ENCODE measurements around the gene AUTS2. TPM values are rescaled to one million over a fixed set of nuclear protein-coding genes. Genes with fewer than 3 reads are reported as not detected.

The AUTS2 gene
- total RNA-seq, 1 experiment from 2014 or later, result not detected

DNA sequence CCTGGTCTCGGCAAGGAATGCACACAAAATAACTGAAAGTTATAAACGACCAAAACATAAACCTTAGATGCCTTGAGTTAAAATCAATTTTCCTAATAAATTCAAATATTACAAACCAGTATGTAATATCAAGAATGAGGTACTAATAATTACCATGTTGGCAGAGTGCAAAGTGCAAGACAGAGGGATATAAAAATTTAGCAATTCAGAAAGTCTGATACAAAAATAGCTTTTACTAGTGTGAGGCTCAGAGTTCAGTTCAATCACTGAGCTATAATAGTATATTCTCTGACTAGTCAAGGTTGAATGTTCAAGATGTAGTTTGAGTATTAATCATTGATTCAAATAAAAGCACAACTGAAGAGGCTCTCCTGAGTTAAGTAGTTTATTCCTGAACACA lies 4.8 kb upstream of the AUTS2 start:
- BruUV-seq (replicated peaks), result no TSS peak
- TF ChIP-seq CTCF (IDR thresholded peaks at IDR 0.05; ENCODE audit: unreplicated experiment), result no peak
- Mint-ChIP-seq H3K9me3 (ENCODE audit: low read depth, unreplicated experiment) (no peaks in the 10 kb centered on the region), H3K27ac (ENCODE audit: unreplicated experiment) (no peak overlapping the region), H3K27me3 (ENCODE audit: unreplicated experiment) (no peaks in the 10 kb centered on the region), H3K36me3 (ENCODE audit: insufficient read depth, unreplicated experiment) (no peaks in the 10 kb centered on the region), H3K4me1 (ENCODE audit: low read depth, unreplicated experiment) (no peaks in the 10 kb centered on the region), H3K4me3 (ENCODE audit: low read depth, unreplicated experiment) (no peak overlapping the region)
- no peak for DNase-seq
- intact Hi-C loops (cut with micrococcal nuclease; ENCODE audit: unreplicated experiment), result no loop called here
- CTCF ChIA-PET, result no interaction called here

GRCh38 chr7:69595415-69595814 lies 2.9 kb upstream of the AUTS2 start:
- no TSS peak for BruUV-seq (replicated peaks)
- no peaks in the 10 kb centered on the region for H3K4me1 Mint-ChIP-seq (ENCODE audit: low read depth, unreplicated experiment)
- H3K4me3 Mint-ChIP-seq (ENCODE audit: low read depth, unreplicated experiment), result no peak overlapping the region
- intact Hi-C loops (cut with micrococcal nuclease; ENCODE audit: unreplicated experiment), result no loop called here
- H3K27me3 Mint-ChIP-seq (ENCODE audit: unreplicated experiment), result no peaks in the 10 kb centered on the region
- no peak for TF ChIP-seq CTCF (IDR thresholded peaks at IDR 0.05; ENCODE audit: unreplicated experiment)
- H3K36me3 Mint-ChIP-seq (ENCODE audit: insufficient read depth, unreplicated experiment), result no peaks in the 10 kb centered on the region
- no peaks in the 10 kb centered on the region for H3K9me3 Mint-ChIP-seq (ENCODE audit: low read depth, unreplicated experiment)
- H3K27ac Mint-ChIP-seq (ENCODE audit: unreplicated experiment), result no peak overlapping the region
- CTCF ChIA-PET, result no interaction called here
- no peak for DNase-seq

- no peaks in the 10 kb centered on the region for H3K4me1 Mint-ChIP-seq (ENCODE audit: low read depth, unreplicated experiment)
Observed at GRCh38 chr7:69596056-69596455, 2.2 kb upstream of the AUTS2 start.

DNA sequence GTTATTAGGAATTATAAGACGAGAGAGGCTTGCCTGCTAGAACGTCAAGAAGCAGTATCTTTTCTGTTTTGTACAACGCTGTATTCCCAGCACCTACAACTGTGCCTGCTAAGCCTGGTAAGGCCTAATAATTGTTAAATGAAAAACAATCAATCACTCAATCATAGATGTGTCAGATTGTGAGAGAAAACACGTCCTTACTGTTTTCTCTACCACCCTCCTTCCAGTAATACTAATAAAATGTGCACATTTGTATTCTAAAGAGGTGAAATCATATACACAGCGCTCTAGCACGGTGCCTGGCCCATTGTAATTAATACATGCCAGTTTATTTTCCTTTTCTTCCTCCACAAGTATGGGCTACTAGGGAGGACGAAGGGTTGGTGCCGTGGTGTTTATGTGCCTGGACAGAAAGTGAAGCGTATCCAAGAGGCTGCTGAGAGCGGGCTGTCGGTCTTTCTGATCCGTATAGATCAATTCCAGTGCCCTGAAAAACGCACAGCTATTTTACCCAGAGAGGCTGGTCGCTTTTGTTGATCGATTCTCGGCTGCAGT lies 1.5 kb upstream of the AUTS2 start:
- no peaks in the 10 kb centered on the region for H3K4me1 Mint-ChIP-seq (ENCODE audit: low read depth, unreplicated experiment)
- H3K4me3 Mint-ChIP-seq (ENCODE audit: low read depth, unreplicated experiment), result no peak overlapping the region
- CTCF ChIA-PET, result no interaction called here
- no peaks in the 10 kb centered on the region for H3K9me3 Mint-ChIP-seq (ENCODE audit: low read depth, unreplicated experiment)
- no peak for DNase-seq
- H3K36me3 Mint-ChIP-seq (ENCODE audit: insufficient read depth, unreplicated experiment), result no peaks in the 10 kb centered on the region
- no peak for TF ChIP-seq CTCF (IDR thresholded peaks at IDR 0.05; ENCODE audit: unreplicated experiment)
- intact Hi-C loops (cut with micrococcal nuclease; ENCODE audit: unreplicated experiment), result no loop called here
- BruUV-seq (replicated peaks), result no TSS peak
- H3K27me3 Mint-ChIP-seq (ENCODE audit: unreplicated experiment), result no peaks in the 10 kb centered on the region
- no peak overlapping the region for H3K27ac Mint-ChIP-seq (ENCODE audit: unreplicated experiment)

More at GRCh38 chr7:69596056-69596455, 2.2 kb upstream of the AUTS2 start:
- no peak for TF ChIP-seq CTCF (IDR thresholded peaks at IDR 0.05; ENCODE audit: unreplicated experiment)
- CTCF ChIA-PET, result no interaction called here
- Mint-ChIP-seq H3K27ac (ENCODE audit: unreplicated experiment) (no peak overlapping the region), H3K4me3 (ENCODE audit: low read depth, unreplicated experiment) (no peak overlapping the region), H3K36me3 (ENCODE audit: insufficient read depth, unreplicated experiment) (no peaks in the 10 kb centered on the region), H3K27me3 (ENCODE audit: unreplicated experiment) (no peaks in the 10 kb centered on the region), H3K9me3 (ENCODE audit: low read depth, unreplicated experiment) (no peaks in the 10 kb centered on the region)
- DNase-seq, result no peak
- intact Hi-C loops (cut with micrococcal nuclease; ENCODE audit: unreplicated experiment), result no loop called here
- BruUV-seq (replicated peaks), result no TSS peak
